Sigmoid colon (tissue), 4 donors: ENCODE data around the gene CNTN1.

Experiments
- CTCF ChIP-seq, 4 experiments: fragments of 450-650 bp in 3 of 4; fragments of 200-600 bp in 1 of 4; IDR thresholded peaks; one replicate each; pipeline ENCODE4 v1.5.1; 2016 to 2019; ENCODE audit warnings: antibody characterized with exemption in 4 of 4, mild to moderate bottlenecking in 3 of 4, moderate library complexity in 2 of 4
- EP300 ChIP-seq, 4 donors: sonication (generic); formaldehyde crosslinking; IDR thresholded peaks; one replicate each; pipeline ENCODE4 v1.6.1; 2017; ENCODE audit warnings: antibody characterized with exemption in 4 of 4
- POLR2A ChIP-seq, 2 donors: fragments of 450-650 bp; IDR thresholded peaks; one replicate each; pipeline ENCODE4 v1.6.1; 2016; ENCODE audit warnings: antibody characterized with exemption in 2 of 2, mild to moderate bottlenecking in 2 of 2, moderate library complexity in 2 of 2
- POLR2AphosphoS5 ChIP-seq, 4 donors: sonication (generic); formaldehyde crosslinking; IDR thresholded peaks; one replicate each; pipeline ENCODE4 v1.6.1; 2017; ENCODE audit warnings: antibody characterized with exemption in 4 of 4

GRCh38 chr12:40650038-40650704 is 42.1 kb upstream of the CNTN1 start:
- TF ChIP-seq POLR2A (IDR thresholded peaks at IDR 0.05) = no peak
- TF ChIP-seq CTCF (IDR thresholded peaks at IDR 0.05) = no peak
- no peak for TF ChIP-seq POLR2AphosphoS5 (IDR thresholded peaks at IDR 0.05)
- TF ChIP-seq EP300 (IDR thresholded peaks at IDR 0.05) = no peak
